DLD1 (cell line): ENCODE results near the gene FEN1.

Experiments used
- in situ Hi-C: cut with HindIII; loops from 2 replicates; pipeline ENCODE4 v1.10.0; 2017; ENCODE audit warnings: low sequenced_read_pairs

The FEN1 gene

GRCh38 chr11:61815790-61816735, 23.4 kb downstream of the FEN1 start:
- in situ Hi-C loops: loop anchor here (10.0 kb wide), 1 partner anchor 149 kb away; the partner anchor contains the start of gene FTH1

- in situ Hi-C loops: loop anchor here (10.0 kb wide), 1 partner anchor 148 kb away; the partner anchor contains the start of gene FTH1
These were observed 24.2 kb downstream of the FEN1 start, which contains the start of gene FADS1 for GRCh38 chr11:61816736-61817455. TSS of gene FADS1 (minus strand) at chr11:61817003. CDS start at chr11:61816929, 74 bp downstream.

- in situ Hi-C loops: loop anchor here (10.0 kb wide), 1 partner anchor 147 kb away; the partner anchor contains the start of gene FTH1
These were observed 24.9 kb downstream of the FEN1 start for GRCh38 chr11:61817471-61818202.

GRCh38 chr11:61820174-61820573, 27.5 kb downstream of the FEN1 start:
- in situ Hi-C loops: no loop called here

GRCh38 chr11:61826930-61827570, 34.3 kb downstream of the FEN1 start:
- in situ Hi-C loops: no loop called here

GRCh38 chr11:61827571-61828378, 35.1 kb downstream of the FEN1 start, which contains the start of gene FADS2:
TSS of gene FADS2 (plus strand) at chr11:61828300. CDS start at chr11:61828391, 91 bp downstream.
- in situ Hi-C loops: no loop called here

- in situ Hi-C loops: no loop called here
These were observed 35.6 kb downstream of the FEN1 start for GRCh38 chr11:61828379-61828628.

- in situ Hi-C loops: no loop called here
These were observed 36.1 kb downstream of the FEN1 start for GRCh38 chr11:61828629-61829407.

- in situ Hi-C loops: no loop called here
These were observed 37.1 kb downstream of the FEN1 start for GRCh38 chr11:61829806-61830205.

- in situ Hi-C loops: no loop called here
These were observed 37.8 kb downstream of the FEN1 start for GRCh38 chr11:61830237-61831105.

- in situ Hi-C loops: no loop called here
These were observed 39.5 kb downstream of the FEN1 start for GRCh38 chr11:61832207-61832606.

GRCh38 chr11:61832754-61833153, 40.0 kb downstream of the FEN1 start:
- in situ Hi-C loops: no loop called here

GRCh38 chr11:61833471-61833870, 40.8 kb downstream of the FEN1 start:
- in situ Hi-C loops: no loop called here

GRCh38 chr11:61833926-61834277, 41.2 kb downstream of the FEN1 start:
- in situ Hi-C loops: no loop called here

GRCh38 chr11:61834278-61835048, 41.8 kb downstream of the FEN1 start:
- in situ Hi-C loops: no loop called here

- in situ Hi-C loops: no loop called here
These were observed 43.5 kb downstream of the FEN1 start for GRCh38 chr11:61836193-61836592.

GRCh38 chr11:61837411-61838005, 44.8 kb downstream of the FEN1 start:
- in situ Hi-C loops: no loop called here
